GM13977 (cell line): Measurements from ENCODE around the gene CCDC185.

Source experiments
- DNase-seq: peaks from one replicate; pipeline ENCODE4 v3.0.0; 2012; ENCODE audit warnings: low spot score
- CTCF ChIP-seq: IDR thresholded peaks from 2 replicates; pipeline ENCODE4 v1.5.1; 2012; ENCODE audit warnings: mild to moderate bottlenecking, control low read depth; ENCODE audit not compliant: insufficient read depth; ENCODE audit errors: extremely low read depth, missing control alignments
- in situ Hi-C: fragments of 300-500 bp; cut with MboI; formaldehyde crosslinking; loops from one replicate; pipeline ENCODE4 v1.12.0; 2022; ENCODE audit warnings: low sequenced_read_pairs, low pct_unique_long_range_greater_than_20kb, mixed read lengths, inconsistent platforms; ENCODE audit not compliant: unreplicated experiment

Gene CCDC185

GRCh38 chr1:223348439-223348838, 44.8 kb upstream of the CCDC185 start:
- no peak for DNase-seq
- TF ChIP-seq CTCF: no peak
- in situ Hi-C loops: no loop called here

- DNase-seq: no peak
- in situ Hi-C loops: no loop called here
- TF ChIP-seq CTCF: no peak
Measured at GRCh38 chr1:223349241-223349640, 44.0 kb upstream of the CCDC185 start.

GRCh38 chr1:223350361-223350908, 42.8 kb upstream of the CCDC185 start:
- TF ChIP-seq CTCF: no peak
- in situ Hi-C loops: no loop called here
- DNase-seq: no peak

DNA sequence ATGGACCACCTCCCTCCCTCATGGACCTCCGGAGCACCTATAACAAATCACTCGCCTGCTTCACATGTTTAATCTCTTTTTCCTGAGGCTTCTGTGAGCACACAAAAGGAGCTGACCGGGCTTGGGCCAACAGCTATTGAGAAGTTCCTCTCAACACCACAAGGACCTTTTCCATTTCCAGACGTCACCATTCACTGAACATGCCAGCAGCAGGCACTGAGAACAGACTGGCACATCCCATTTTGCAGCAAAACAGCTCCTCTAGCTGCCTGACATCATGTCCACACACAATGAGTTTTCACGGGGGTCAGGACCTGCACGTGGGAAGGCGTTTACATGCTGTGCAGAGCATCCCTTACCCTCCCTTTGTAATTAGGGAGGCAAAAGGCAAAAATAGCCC, 40.3 kb upstream of the CCDC185 start:
- DNase-seq: no peak
- in situ Hi-C loops: no loop called here
- no peak for TF ChIP-seq CTCF

- in situ Hi-C loops: no loop called here
- DNase-seq: no peak
- no peak for TF ChIP-seq CTCF
Measured at GRCh38 chr1:223353939-223354338, 39.3 kb upstream of the CCDC185 start.

GRCh38 chr1:223355699-223356098, 37.5 kb upstream of the CCDC185 start:
- in situ Hi-C loops: no loop called here
- TF ChIP-seq CTCF: no peak
- DNase-seq: no peak

DNA sequence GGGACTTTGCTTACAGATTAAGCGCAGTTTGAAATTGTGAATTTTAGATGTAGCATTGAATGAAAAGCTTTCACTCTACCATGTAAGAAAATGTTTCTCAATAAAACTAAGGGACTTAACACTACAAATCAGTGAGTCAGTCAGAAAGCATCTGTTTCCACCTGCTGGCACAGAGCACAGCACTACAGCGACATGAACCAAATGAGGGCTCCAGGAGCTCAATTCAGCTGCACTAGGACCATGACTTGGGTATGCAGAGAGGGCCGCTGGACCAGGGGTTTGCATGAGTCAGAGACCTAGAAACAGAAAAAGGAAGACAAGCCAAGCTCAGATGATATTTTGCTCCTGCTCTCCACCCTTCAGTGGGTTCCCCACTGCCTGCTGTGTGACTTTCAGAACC, 34.4 kb upstream of the CCDC185 start:
- DNase-seq: no peak
- no peak for TF ChIP-seq CTCF
- in situ Hi-C loops: no loop called here
